ENCODE results near the gene GFPT1.

The GFPT1 gene

DNA sequence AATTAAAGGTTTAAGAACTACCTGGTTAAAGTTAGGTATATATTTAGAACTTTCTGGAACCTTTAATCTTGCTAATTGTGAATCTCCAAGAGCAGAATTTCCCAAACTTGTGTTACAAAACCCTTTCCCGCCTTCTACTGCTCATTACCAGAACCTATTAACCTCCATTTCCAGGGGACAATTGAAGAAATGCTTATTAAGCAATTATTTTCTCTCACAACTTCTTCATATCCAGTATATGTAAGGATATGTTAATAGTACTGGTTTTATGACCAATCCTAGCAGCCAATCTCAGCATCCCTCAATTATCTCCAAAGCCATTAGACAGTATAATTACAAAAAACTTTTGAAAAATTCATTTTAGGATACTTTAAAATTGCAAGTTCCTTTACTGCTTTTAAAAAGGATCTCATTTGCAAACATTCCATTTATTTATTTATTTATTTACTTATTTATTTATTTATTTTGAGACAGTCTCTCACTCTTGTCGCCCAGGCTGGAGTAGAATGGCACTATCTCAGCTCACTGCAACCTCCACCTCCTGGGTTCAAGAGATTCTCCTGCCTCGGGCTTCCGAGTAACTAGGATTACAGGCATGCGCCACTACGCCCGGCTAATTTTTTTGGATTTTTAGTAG lies 3.7 kb downstream of the GFPT1 start:
- DNase-seq (ENCODE audit: low spot score), result no peak
- TF ChIP-seq, protein P1, sequence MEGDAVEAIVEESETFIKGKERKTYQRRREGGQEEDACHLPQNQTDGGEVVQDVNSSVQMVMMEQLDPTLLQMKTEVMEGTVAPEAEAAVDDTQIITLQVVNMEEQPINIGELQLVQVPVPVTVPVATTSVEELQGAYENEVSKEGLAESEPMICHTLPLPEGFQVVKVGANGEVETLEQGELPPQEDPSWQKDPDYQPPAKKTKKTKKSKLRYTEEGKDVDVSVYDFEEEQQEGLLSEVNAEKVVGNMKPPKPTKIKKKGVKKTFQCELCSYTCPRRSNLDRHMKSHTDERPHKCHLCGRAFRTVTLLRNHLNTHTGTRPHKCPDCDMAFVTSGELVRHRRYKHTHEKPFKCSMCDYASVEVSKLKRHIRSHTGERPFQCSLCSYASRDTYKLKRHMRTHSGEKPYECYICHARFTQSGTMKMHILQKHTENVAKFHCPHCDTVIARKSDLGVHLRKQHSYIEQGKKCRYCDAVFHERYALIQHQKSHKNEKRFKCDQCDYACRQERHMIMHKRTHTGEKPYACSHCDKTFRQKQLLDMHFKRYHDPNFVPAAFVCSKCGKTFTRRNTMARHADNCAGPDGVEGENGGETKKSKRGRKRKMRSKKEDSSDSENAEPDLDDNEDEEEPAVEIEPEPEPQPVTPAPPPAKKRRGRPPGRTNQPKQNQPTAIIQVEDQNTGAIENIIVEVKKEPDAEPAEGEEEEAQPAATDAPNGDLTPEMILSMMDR (IDR thresholded peaks at IDR 0.05; ENCODE audit: extremely low read depth, missing control alignments), result no peak

DNA sequence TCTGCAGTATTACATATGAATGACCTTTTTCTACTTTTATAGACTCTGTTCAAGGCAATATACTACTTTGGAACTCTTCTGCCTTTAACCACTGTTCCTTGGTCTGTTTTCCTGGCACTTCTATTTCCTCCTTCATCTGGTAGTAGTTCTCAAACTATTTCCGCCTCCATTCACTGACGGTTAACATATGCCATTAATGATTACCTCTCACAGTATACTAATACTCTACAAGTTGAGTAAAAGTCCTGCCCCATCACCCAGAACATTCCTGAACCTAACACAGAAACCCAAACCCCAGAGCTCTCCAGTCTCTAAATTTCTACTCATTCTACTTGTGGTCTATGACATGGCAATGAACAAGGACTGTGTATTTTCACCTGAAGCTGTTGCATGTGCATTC lies 4.5 kb downstream of the GFPT1 start:
- no peak for DNase-seq (ENCODE audit: low spot score)
- TF ChIP-seq, protein P1 (IDR thresholded peaks at IDR 0.05; ENCODE audit: extremely low read depth, missing control alignments), result no peak

DNA sequence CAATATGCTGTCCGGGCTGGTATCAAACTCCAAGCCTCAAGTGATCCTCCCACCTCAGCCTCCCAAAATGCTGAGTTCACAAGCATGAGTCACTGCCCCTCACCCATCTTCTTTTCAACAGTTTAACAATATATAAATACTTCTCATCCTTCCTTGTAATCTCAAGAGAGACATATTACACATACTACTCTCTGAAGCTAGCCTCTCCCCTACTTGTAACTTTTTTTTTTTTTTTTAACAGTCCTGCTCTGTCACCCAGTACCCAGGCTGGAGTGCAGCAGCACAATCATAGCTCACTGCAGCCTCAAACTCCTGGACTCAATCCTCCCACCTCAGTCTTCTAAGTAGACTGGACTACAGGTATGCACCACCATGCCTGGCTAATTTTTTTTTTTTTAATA lies 5.7 kb downstream of the GFPT1 start:
- DNase-seq (ENCODE audit: low spot score), result no peak
- TF ChIP-seq, protein P1 (IDR thresholded peaks at IDR 0.05; ENCODE audit: extremely low read depth, missing control alignments), result no peak

DNA sequence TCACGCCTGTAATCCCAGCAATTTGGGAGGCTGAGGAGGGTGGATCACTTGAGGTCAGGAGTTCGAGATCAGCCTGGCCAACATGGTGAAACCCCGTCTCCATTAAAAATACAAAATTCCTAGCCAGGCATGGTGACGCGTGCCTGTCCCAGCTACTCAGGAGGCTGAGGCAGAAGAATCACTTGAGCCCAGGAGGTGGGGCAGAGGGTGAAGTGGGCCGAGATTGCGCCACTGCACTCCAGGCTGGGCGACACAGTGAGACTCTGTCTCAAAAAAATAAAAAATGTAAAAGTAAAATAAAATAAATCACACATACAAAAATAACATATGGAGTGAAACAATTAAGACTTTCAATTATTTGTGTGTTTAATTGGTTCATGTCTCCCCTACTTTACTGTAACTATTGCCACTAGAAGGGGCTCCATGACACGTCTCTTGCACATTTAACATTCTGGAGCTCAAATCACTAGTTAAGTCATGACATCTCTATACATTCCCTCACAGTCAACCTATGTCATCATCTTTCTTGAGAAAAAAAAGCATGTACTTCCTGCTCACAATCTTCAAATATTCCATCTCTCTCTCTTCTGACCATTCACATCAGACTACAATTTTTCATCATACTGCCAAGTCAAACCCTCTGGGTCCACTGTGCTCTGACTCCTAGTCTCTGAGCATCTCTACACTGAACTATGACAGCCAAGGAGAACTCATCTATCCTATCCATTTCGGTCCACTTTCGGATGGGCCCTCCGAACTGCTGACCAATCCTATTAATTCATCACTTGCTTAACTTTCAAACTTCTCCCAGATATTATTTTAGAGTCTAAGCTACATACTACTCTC lies 6.7 kb downstream of the GFPT1 start:
- TF ChIP-seq, protein P1 (IDR thresholded peaks at IDR 0.05; ENCODE audit: extremely low read depth, missing control alignments), result no peak
- no peak for DNase-seq (ENCODE audit: low spot score)

DNA sequence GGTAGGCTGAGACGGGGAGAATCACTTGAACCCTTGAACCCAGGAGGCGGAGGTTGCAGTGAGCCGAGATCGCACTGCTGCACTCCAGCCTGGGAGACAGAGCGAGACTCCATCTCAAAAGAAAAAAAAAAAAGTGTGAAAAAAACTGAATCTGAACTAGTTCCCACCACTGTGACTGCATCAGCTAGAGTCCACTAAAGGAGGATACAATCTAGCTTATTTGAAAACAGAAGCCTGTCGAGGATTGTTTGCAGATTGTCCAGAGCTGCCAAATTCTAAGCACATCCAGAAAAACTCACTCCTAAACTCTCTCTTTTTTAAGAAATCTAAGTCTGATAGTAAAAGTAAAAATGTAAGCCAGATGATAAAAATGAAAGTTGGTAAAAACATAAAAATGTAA lies 10.6 kb downstream of the GFPT1 start:
- TF ChIP-seq, protein P1 (IDR thresholded peaks at IDR 0.05; ENCODE audit: extremely low read depth, missing control alignments), result no peak
- DNase-seq (ENCODE audit: low spot score), result no peak

DNA sequence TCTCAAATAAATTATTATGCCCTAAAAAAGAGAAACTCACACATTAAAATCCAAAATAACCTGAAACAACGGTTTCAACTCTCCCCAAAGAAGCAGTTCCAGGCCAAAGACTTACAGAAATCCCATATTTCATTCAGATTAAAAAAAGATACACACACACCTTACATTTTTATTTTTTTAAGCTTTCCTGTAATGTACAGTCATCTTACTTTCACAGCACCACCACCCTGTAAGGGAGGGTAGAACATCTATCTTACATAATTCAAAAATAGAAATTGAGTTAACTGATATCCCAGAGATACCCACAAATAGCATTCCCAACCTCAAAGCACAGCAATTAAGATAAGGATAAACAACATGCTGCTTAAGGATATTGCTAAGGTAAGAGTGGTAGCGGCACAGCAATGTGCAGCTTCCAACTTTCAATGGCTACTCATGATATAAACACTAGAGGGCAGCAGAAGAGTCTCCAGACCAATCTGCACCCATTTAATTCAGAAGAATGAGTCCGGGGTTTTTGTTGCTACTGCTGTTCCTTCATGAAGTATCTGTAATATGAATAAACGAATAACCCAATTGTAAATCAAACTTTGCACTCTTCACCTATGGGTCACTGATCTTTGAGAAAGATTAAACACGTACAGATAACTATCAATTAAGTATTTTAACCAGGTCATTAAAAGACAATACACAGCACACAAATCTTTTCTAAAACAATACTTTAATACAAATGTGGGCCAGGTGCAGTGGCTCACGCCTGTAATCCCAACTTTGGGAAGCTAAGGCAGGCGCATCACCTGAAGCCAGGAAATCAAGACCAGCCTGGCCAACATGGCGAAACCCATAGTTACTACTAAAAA lies 11.3 kb downstream of the GFPT1 start:
- DNase-seq (ENCODE audit: low spot score), result no peak
- TF ChIP-seq, protein P1 (IDR thresholded peaks at IDR 0.05; ENCODE audit: extremely low read depth, missing control alignments), result peak; percentile 18

Measured in GM20000 (cell line).